Epidermal melanocyte (primary cell): ENCODE data around the gene P3H1.
"Not testable (repeated sequence)": the region's sequence is repeated elsewhere in the genome, so short reads cannot be mapped to it uniquely, and the experiment has no call there.

Source experiments
- DNase-seq: peaks from one replicate; pipeline ENCODE4 v3.0.0; 2011; ENCODE audit warnings: low spot score; ENCODE audit not compliant: insufficient read length

P3H1 gene, protein sequence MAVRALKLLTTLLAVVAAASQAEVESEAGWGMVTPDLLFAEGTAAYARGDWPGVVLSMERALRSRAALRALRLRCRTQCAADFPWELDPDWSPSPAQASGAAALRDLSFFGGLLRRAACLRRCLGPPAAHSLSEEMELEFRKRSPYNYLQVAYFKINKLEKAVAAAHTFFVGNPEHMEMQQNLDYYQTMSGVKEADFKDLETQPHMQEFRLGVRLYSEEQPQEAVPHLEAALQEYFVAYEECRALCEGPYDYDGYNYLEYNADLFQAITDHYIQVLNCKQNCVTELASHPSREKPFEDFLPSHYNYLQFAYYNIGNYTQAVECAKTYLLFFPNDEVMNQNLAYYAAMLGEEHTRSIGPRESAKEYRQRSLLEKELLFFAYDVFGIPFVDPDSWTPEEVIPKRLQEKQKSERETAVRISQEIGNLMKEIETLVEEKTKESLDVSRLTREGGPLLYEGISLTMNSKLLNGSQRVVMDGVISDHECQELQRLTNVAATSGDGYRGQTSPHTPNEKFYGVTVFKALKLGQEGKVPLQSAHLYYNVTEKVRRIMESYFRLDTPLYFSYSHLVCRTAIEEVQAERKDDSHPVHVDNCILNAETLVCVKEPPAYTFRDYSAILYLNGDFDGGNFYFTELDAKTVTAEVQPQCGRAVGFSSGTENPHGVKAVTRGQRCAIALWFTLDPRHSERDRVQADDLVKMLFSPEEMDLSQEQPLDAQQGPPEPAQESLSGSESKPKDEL

DNA sequence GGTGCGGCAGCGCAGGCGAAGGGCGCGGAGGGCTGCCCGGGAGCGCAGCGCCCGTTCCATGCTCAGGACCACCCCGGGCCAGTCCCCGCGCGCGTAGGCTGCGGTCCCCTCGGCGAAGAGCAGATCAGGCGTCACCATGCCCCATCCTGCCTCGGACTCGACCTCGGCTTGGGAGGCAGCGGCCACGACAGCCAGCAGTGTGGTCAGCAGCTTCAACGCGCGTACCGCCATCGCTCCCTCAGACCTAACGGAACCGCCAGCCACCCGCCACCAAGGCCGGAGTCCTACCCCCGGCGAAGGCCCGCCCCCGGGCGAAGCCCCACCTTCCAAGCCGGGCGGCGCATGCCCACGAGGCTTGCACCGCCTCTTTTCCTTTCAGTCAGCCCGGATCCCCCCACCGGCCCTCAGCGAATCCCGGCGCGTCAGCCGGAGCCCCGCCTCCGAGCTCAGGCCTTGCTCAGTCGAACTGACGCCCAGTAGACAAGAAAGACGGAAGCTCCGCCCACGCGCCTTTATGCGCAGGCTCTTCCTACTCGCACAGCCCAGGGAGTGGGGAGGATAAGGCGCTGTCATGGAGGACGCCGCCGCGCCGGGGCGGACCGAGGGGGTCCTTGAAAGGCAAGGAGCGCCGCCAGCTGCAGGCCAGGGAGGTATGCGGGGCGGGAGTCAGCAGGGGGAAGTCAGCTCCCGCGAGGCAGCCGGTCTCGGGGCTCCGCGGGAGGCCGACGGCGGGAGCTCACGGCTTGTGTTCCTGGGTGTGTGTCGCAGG is at the start of gene P3H1, which contains the start of gene C1orf50:
Gene P3H1 (minus strand): TSS at position 288 of the 769 bp plus-strand sequence. CDS start 57 bp downstream, at position 231.
Gene C1orf50 (plus strand): TSS at position 509 of the 769 bp plus-strand sequence. CDS start 63 bp downstream, at position 572.
- DNase-seq, result peak; percentile 84

DNA sequence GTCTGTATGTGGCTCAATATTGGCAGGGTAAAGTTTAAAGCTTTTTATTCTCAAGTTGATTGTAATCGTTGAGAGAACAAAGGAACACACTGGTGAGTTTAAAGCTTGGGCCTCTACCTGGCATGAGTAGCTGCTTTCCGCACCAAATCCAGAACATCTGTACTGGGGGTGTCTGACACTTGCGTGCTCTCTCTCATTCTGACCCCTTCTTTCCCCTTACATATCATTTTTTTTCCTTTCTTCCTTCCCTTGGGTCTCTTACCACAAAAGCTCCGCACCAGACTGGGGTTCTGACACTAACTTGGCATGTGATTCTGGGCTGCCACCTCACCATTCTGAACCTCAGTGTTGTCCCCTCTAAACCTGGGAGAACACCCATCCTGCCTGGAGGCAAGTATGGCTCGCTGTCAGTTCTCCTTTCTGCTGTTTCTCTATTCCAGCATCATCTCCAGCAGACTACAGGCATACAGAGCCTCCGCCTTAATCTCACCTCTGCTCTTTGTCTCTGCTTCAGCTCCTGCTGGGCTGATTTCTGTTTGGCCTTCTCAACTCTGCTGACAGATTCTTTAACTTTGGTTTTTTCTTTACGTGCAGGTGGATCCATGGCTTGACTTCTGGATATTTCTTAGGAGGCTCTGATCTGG is 49.2 kb upstream of the P3H1 start:
- no peak for DNase-seq

DNA sequence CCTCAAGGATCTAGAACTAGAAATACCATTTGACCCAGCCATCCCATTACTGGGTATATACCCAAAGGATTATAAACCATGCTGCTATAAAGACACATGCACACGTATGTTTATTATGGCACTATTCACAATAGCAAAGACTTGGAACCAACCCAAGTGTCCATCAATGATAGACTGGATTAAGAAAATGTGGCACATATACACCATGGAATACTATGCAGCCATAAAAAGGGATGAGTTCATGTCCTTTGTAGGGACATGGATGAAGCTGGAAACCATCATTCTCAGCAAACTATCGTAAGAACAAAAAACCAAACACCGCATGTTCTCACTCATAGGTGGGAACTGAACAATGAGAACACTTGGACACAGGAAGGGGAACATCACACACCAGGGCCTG is 48.0 kb upstream of the P3H1 start:
- DNase-seq, result not testable (repeated sequence)

DNA sequence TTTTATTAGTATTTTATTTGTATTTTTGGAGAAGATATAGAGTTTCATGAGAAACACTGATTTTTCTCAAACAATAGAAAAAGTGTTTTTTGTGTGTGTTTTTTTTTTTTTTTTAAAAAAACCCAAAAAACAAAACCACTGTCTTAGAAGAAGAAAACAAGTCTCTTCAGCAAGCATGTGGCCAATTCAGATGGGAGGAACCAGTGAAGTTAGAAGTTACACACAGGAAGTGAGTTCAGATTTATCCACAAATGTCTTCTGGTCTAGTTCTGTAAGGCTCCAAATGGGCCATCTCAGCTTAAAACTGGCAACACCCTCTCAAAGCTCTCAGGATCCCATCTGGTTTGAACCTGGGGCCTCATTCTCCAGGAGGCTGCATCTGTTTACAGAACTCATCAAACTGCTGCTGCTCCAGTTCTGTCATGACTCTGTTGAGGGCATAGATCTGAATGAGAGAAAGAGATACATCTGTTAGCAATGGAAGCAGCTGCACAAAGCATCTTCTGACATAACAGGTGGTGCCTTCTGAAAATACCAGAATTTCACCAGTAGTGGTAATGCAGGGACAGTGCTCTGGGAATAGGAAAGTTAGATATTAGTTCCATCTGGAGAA is 40.3 kb upstream of the P3H1 start:
- DNase-seq, result no peak

DNA sequence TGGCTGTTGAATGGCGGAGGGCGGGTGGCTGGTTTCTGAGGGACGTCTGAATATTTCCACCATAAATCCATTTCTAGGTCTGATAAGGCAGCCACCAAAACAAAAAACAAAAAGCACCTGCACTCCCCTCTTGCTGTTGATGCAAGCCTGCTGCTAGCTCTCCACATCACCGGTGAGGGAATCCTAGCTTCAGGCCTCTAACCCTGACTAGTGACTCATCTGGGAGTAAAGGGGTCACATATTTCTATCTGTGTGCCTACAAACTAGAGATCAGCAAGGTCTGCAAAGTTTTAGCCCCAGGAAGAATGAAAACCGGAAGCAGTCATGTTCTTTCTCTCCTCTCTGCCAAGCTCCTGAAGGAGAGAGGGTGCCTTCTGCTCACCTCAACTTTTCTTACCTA is 39.8 kb upstream of the P3H1 start:
- DNase-seq, result no peak

DNA sequence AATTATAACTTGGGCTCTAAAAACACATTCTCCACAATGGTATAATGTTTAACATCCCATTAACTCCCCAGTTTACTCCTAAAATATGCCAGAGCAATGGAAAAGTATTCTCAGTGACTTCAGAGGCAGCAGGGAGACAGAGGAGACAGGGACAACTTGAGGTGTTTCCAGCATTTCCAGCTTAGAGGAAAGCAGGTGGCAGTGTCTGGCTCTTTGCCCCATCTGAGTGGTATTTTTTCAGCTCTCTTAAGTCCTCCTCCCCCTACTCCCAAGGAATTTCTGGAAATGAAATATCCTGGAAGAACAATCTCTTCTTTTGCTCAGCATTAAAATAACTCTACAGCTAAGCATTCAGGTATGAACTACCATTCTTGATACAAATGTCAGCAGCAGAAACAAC is 39.3 kb upstream of the P3H1 start:
- DNase-seq, result no peak

DNA sequence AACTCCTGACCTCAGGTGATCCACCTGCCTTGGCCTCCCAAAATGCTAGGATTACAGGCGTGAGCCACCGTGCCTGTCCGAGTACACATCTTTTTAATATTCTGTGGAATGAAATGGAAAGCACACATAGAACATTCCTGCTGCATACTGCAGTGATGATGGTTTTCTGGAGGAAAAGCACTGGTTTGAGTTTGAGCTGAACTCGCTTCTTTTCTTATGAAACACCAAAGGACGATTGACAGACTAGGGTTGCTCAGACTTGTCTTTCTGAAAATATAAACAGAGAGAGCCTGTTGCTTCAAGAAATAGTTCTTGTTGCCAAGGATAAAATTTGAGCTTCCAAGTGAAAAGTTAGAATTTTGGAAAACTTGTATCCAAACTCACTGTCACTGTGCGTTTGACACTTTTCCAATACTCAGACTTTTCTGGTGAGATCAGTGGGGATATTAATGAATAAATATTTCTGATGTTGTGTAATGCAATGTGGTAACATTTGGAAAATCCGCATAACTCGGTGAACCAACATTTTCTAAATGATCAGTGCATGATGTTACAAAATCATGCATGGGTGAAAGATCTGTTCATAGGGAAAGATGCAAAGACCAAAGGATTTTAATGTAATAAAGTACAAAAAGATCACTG is 35.1 kb upstream of the P3H1 start:
- DNase-seq, result no peak

DNA sequence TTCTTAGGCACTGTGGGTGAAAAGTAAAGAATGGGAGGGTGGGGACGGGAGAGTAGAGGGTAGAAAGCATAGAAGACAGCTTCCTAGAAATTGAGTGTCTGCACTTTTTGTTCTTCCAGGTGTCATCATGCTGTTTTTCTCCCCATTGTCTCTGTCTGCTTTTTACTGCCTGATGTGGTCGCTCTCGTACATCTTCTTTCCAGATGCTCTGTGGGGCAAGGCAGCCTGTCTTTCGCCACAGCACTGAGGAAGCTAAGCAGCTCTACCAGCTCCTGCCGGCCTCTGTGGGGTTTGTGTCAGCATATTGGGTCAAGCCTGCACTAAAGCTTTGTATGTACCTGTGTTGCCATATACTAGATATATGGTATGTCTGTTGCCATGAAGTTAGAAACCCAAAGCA is 31.2 kb upstream of the P3H1 start:
- no peak for DNase-seq

DNA sequence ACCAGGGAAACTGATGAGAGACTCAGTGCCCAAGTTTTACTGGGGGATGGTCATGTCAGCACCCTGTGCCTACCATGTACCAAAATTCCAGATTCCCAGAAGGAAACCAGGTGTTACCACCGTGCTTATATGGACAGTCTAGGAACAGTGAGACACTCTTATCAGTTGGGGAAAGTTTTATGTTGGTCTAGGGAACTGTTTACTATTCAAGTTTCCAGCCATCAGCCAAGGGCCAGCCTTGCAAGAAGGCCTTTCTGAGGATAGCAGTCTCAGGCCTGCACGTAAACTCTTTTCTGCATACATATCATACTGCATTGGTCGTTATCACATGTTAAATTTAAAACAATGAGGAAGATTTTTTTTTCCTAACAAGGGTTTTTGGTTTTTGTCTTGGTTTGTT is 30.6 kb upstream of the P3H1 start:
- no peak for DNase-seq

DNA sequence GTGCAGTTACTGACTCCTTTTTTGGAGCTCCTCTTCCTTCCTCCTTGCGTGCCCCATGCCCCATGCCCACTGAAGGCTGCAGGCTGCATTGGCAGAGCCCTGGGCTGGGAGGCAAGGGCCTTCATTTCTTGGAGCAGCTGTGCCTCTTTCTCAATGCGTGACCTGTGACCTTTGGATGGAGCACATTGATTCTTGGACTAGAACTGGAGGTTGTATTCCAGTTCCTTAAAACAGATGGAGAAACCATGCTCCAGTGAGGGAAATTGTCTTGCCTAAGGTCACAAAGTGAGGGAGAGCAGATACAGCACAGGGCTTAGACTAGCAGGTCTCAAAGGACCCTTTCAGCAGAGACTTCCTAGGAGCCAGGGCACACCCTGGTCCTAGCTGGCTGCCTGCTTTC is 27.0 kb upstream of the P3H1 start:
- no peak for DNase-seq

DNA sequence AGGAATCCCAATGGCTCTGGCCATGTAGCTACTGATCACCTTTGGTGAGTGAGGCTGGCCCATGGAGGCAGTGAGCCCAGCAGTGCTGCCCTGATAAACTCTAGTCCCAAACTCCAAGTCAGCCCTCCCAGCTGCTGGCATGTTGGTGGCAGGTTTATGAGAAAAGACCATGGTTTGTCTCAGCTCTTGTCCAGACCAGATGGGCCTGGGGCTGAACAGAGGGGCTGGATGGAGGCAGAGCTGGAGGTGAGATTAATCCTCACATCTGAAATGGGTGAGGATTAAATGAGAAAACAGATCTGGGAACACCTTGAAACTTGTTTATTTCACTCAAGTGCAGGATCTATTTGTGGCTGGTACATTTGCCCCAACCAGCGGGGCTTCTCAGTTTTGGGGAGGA is 21.2 kb upstream of the P3H1 start:
- no peak for DNase-seq

DNA sequence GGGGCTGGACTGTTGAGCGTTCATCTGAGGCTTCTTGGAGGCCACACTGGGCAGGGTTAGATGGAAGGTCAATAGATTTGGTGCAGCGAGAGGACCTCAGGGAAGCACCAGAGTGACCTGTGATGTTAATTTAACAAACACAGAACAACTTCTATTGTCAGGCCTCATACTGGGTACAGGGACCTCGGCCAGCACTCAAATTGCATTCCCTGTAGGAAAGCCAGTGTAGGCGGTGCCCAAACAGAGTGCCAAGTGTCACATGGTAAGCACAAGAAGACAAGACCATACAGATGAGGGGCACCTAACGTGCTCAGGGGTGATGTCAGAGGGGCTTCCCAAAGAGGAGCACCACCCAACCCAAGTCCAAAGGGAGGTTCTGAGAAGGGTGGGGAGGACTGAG is 19.3 kb upstream of the P3H1 start:
- DNase-seq, result no peak

DNA sequence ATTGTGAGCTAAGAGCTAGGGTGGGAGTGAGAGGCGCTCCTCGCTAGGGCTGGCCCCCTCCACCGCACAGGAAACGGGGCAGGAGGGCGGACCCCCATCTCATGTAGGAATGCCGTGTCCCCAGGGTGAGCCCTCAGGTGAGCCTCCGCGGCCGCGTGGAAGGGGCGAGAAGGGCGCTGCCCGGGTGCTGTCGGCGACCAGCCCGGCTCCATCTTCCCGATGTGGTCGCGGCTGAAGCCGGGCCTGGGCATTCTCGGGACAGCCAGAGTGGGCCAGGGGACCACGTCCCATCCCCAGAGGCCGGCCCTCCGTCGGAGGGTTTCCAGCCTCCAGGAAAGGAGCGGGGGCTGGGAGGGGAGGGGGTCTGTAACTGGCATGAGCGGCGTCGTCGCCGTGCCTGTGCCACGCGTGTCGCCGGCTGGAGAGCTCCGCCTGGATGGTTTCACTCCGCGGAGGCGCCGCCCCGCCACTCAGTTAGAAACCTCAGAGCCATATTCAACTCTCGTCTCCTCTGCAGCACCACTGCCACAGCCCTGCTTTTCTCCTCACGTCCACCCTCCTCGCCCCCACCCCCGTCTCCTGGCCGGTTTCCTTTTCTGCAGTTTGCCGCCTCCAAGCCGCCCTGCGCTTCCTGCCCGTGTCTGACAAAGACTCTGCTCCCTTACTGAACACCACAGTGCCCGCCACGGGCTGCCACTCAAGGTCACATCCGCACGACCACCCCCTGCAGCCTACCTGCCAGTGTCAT is 18.3 kb upstream of the P3H1 start, which contains the start of gene TMEM269:
Gene TMEM269 (plus strand): TSS at position 46 of the 748 bp plus-strand sequence. CDS start 4,903 bp downstream, outside the sequence.
- no peak for DNase-seq

DNA sequence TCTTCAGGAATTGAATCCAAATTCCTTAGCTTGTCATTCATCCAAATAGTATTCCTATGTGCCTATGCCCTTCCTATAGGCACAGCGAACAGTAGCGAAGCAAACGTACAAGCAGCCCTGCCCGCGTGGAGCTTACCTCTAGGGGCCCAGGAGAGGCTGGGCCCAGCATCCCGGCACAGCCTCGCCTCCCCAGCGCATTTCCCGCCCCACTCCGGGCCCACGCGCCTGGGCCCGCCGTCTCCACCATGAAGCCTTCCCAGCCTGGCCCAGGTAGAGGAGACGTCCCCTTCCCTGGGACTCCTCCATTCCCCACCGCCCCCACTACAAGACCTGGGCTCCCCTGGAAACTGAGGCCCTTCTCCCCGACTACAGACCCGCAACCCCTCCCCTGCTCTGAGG is 17.7 kb upstream of the P3H1 start:
- DNase-seq, result no peak

DNA sequence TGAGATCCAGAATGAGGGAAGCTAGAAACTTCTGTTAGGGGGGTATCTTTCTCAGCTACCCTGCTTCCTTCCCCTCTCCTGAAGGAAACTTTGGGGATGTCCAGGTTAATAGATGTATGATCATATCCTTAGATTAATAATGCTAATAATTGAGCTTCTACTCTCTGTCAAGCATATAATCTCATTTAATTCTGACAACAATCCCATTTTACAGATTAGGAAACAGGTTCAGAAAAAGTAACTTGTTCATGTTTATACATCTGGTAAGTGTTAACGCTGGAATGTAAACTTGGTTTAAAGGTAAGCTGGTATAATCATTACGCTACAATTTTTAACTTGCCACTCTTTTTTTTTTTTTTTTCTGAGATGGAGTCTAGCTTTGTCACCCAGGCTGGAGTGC is 16.3 kb upstream of the P3H1 start:
- DNase-seq, result no peak

DNA sequence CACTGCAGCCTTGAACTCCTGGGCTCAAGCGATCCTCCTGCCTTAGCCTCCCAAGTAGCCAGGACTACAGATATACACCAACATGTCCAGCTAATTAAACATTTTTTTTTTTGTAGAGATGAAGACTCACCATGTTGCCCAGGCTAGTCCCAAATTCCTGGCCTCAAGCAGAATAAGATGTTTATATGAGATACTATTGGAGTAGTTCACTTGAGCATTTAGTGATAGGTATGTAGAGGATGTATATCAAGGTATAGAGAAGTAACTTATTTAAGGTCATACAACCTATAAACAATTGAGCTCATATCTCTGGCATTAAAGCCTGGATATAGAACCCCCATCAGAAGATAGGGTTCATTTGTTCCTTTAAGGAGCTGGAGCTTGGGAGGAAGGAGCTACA is 13.3 kb upstream of the P3H1 start:
- no peak for DNase-seq

DNA sequence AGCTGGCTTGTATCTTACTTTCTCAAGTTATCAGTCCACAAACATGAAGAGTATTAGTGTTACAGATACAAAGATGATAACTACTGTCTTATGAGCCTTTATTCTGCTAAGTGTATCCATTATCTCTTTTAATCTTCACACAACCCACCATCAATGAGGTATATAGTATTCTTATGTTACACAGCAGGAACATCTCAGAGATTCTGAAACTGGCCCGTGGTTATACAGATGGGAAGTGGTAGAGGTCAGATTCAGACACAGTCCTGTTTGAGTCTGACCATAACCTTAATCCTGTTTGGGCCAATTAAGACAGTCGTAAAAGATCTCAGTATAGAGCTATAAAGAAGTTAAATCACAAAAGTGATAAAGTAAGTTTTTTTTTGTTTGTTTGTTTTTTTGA is 12.9 kb upstream of the P3H1 start:
- no peak for DNase-seq

DNA sequence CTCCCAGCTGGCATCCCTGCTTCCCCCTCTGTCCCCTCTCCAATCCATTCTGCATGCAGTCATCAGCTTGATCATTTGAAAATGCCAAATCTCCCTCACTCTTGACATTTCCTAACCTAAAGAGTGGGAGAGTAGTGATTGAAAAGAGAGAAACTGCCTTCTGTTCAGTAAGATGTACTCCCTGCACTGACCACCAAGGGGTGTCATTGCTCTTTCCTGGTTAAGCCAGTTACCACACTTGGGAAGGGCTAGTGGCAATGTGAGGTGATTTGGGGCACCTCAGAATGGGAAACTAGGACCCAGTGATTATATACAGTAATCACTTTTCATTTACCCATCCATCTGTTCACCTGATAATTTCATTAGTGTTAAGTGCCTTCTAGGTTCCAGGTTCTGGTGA is 11.0 kb upstream of the P3H1 start:
- DNase-seq, result peak; percentile 30

DNA sequence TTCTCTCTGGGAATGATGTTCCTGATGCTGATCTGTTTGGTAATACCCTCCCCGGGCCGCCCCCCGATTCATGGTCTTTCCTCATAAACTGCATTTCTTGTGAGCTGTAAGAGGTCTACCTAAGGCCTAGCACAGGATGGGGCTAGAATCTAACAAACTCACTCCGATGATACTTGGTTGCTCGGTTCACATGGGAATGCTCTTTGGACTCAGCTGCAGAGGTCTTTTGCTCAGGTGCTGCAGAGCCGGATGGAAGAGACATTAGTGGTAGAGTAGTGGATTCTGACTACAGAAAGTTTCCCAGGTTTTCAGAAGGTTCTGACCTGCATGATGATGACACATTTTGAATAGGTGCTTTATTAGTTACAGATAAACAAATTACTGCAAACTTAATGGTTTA is 9.7 kb upstream of the P3H1 start:
- DNase-seq, result no peak
